GM12878 (cell line): Measurements from ENCODE around the gene UNC5CL. TPM values are rescaled to one million over a fixed set of nuclear protein-coding genes. Genes with fewer than 3 reads are reported as not detected.

Source experiments
- ATAC-seq: fragments of 200-7000 bp; cut with Tn5 transposase; 3 replicates; pipeline ENCODE4 v1.9.1; 2020; ENCODE audit warnings: mild to moderate bottlenecking, moderate library complexity
- BruUV-seq: library from RNA; stranded (reverse); fragments of 400-500 nt; replicated peaks from 2 replicates; lab custom pipeline; 2021; lab: Mats Ljungman, UMichigan
- CTCF ChIA-PET: fragments of 300-600 bp; sonication (Branson Sonifier 250); formaldehyde crosslinking; extraction: SDS; loops from one replicate; lab custom pipeline; 2021; ENCODE audit warnings: inconsistent platforms; lab: Yijun Ruan, JAX
- POLR2A ChIA-PET: fragments of 350-600 bp; formaldehyde crosslinking; extraction: SDS; loops from one replicate; lab custom pipeline; 2021; ENCODE audit warnings: inconsistent platforms; lab: Charles Lee
- RAD21 ChIA-PET: fragments of 300-600 bp; sonication (Branson Sonifier 250); formaldehyde crosslinking; loops from one replicate; lab custom pipeline; 2023; ENCODE audit warnings: antibody characterized with exemption; ENCODE audit not compliant: unreplicated experiment; lab: Charles Lee
- SMC1A ChIA-PET: fragments of 300-600 bp; sonication (Branson Sonifier 250); formaldehyde crosslinking; loops from one replicate; lab custom pipeline; 2023; ENCODE audit not compliant: unreplicated experiment, uncharacterized antibody; lab: Charles Lee
- DNase-seq: peaks from one replicate; pipeline ENCODE4 v3.0.0-alpha.2; 2011; ENCODE audit warnings: low read depth, low spot score
- FAIRE-seq: peaks from 3 replicates; lab custom pipeline; 2011; peaks lifted over from hg19 to GRCh38; lab: Jason Lieb, UNC
- H2AFZ ChIP-seq: 2 replicates; pipeline ENCODE4 v1.6.0; 2011; ENCODE audit warnings: low read depth, low read length, control low read depth; ENCODE audit not compliant: control insufficient read depth
- H3K27ac ChIP-seq: 2 replicates; pipeline ENCODE4 v1.5.1; 2011; ENCODE audit warnings: control low read depth; ENCODE audit not compliant: control insufficient read depth, insufficient read depth
- H3K27me3 ChIP-seq, 2 experiments: replicated peaks in 1 of 2; 2 replicates each; pipeline versions ENCODE4 v1.6.0 to v1.6.1; 2011; ENCODE audit warnings: low read length in 1 of 2; ENCODE audit not compliant: control insufficient read depth in 2 of 2, insufficient read depth in 2 of 2
- H3K36me3 ChIP-seq, 2 experiments: 2 replicates each; pipeline ENCODE4 v1.5.1; 2011; ENCODE audit warnings: low read length in 1 of 2; ENCODE audit not compliant: control insufficient read depth in 2 of 2, insufficient read depth in 2 of 2
- H3K4me1 ChIP-seq: 2 replicates; pipeline ENCODE4 v1.6.1; 2011; ENCODE audit warnings: mild to moderate bottlenecking, low read length, moderate library complexity, mixed read lengths; ENCODE audit not compliant: control insufficient read depth, insufficient read depth
- H3K4me2 ChIP-seq: 2 replicates; pipeline ENCODE4 v1.6.0; 2011; ENCODE audit warnings: control low read depth; ENCODE audit not compliant: control insufficient read depth, insufficient read depth
- H3K4me3 ChIP-seq: fragments of 200-600 bp; sonication (generic); 2 replicates; pipeline ENCODE4 v1.5.1; 2016
- H3K79me2 ChIP-seq: 2 replicates; pipeline ENCODE4 v1.6.0; 2011; ENCODE audit warnings: low read length; ENCODE audit not compliant: control insufficient read depth, insufficient read depth
- H3K9ac ChIP-seq: 2 replicates; pipeline ENCODE4 v1.8.0; 2011; ENCODE audit warnings: low read length, control low read depth, mixed read lengths; ENCODE audit not compliant: control insufficient read depth, insufficient read depth
- H3K9me3 ChIP-seq: replicated peaks from 3 replicates; pipeline ENCODE4 v1.5.1; 2011; ENCODE audit warnings: mild to moderate bottlenecking, low read length; ENCODE audit not compliant: control insufficient read depth, insufficient read depth
- H4K20me1 ChIP-seq: 2 replicates; pipeline ENCODE4 v1.6.0; 2011; ENCODE audit not compliant: control insufficient read depth, insufficient read depth
- BMI1 ChIP-seq: fragments of 450-650 bp; IDR thresholded peaks from 2 replicates; pipeline ENCODE4 v1.6.1; 2016; ENCODE audit warnings: mild to moderate bottlenecking, moderate library complexity, borderline replicate concordance
- CREM ChIP-seq: IDR thresholded peaks from 2 replicates; pipeline ENCODE4 v1.6.1; 2014; ENCODE audit warnings: antibody characterized with exemption, low read depth
- IKZF1 ChIP-seq: fragments of 450-650 bp; conservative IDR thresholded peaks from 2 replicates; pipeline ENCODE4 v1.6.1; 2017; ENCODE audit warnings: antibody characterized with exemption, mild to moderate bottlenecking
- MXI1 ChIP-seq: fragments of 150-350 bp; IDR thresholded peaks from 2 replicates; pipeline ENCODE4 v1.6.1; 2011; ENCODE audit warnings: low read depth, mild to moderate bottlenecking, inconsistent platforms, low read length, improper control_type of control experiment
- NR2C2 ChIP-seq: IDR thresholded peaks from 2 replicates; pipeline ENCODE4 v1.6.1; 2011; ENCODE audit warnings: borderline replicate concordance, low read depth; ENCODE audit not compliant: control insufficient read depth, insufficient read length
- RAD51 ChIP-seq: fragments of 450-650 bp; IDR thresholded peaks from 2 replicates; pipeline ENCODE4 v1.6.1; 2016; ENCODE audit warnings: moderate library complexity, mild to moderate bottlenecking, inconsistent platforms
- SMC3 ChIP-seq: IDR thresholded peaks from 2 replicates; pipeline ENCODE4 v1.6.1; 2011; ENCODE audit warnings: low read length, improper control_type of control experiment, borderline replicate concordance
- TCF12 ChIP-seq: IDR thresholded peaks from 2 replicates; pipeline ENCODE4 v1.6.1; 2011; ENCODE audit warnings: low read depth, mild to moderate bottlenecking, low read length
- ZNF384 ChIP-seq: IDR thresholded peaks from 2 replicates; pipeline ENCODE4 v1.6.1; 2012; ENCODE audit warnings: low read depth, mild to moderate bottlenecking, low read length, improper control_type of control experiment, borderline replicate concordance
- ZSCAN29 ChIP-seq: fragments of 450-650 bp; IDR thresholded peaks from 2 replicates; pipeline ENCODE4 v1.6.1; 2017; ENCODE audit warnings: mild to moderate bottlenecking, moderate library complexity
- WGBS: methylation state at CpG from one replicate; pipeline ENCODE4 v1.1.6; 2016; ENCODE audit warnings: low lambda C conversion rate; ENCODE audit not compliant: insufficient replicate concordance, insufficient coverage; ENCODE audit errors: missing lambda C conversion rate; 5-methylcytosine and 5-hydroxymethylcytosine counted together
- in situ Hi-C: fragments of 300-500 bp; cut with MboI; formaldehyde crosslinking; loops from 9 replicates; pipeline ENCODE4 v1.14.3; 2018; ENCODE audit warnings: mixed read lengths
- intact Hi-C: fragments of 100-400 bp; cut with micrococcal nuclease; formaldehyde crosslinking; loops from one replicate; pipeline ENCODE4 v1.14.2; 2022; ENCODE audit not compliant: unreplicated experiment
- polyA plus RNA-seq, 11 experiments: library from polyadenylated mRNA; depleted of rRNA in 4 of 11; unstranded in 6 of 11; stranded (reverse) in 5 of 11; fragments of >200 nt; fragmentation: Nextera tagmentation in 4 of 11; fragmentation: Illumina TruSeq in 1 of 11; extraction: Ambion mirVana in 4 of 11; extraction: Trizol in 1 of 11; gene quantifications; 1 replicate in 1 of 11; 2 replicates in 10 of 11; pipeline versions ENCODE4 v1.2.1 to v1.2.3, GENCODE V29; 2011 to 2016; ENCODE audit warnings: inconsistent platforms in 2 of 11, missing spikeins in 2 of 11, low read depth in 1 of 11
- total RNA-seq, 4 experiments: library from RNA; depleted of rRNA in 3 of 4; stranded (reverse); fragments of >200 nt in 3 of 4; fragmentation: Illumina TruSeq in 1 of 4; extraction: Trizol in 1 of 4; gene quantifications; 2 replicates each; pipeline versions ENCODE4 v1.2.1 to v1.2.3, GENCODE V29; 2013 to 2021
- TF ChIP-seq, protein P1 (sequence below): IDR thresholded peaks from 2 replicates; pipeline ENCODE4 v1.6.1; 2012; ENCODE audit warnings: low read depth, low read length, improper control_type of control experiment
- TF ChIP-seq, protein P2 (sequence below): fragments of 450-650 bp; formaldehyde crosslinking; IDR thresholded peaks from 2 replicates; pipeline ENCODE4 v1.4.0; 2022; ENCODE audit warnings: mild to moderate bottlenecking, moderate library complexity
- TF ChIP-seq, protein P3 (sequence below): IDR thresholded peaks from 2 replicates; pipeline ENCODE4 v1.6.1; 2012; ENCODE audit warnings: mild to moderate bottlenecking, low read depth, low read length
- TF ChIP-seq, protein P4 (sequence below): fragments of 450-650 bp; IDR thresholded peaks from 2 replicates; pipeline ENCODE4 v1.6.1; 2017; ENCODE audit warnings: mild to moderate bottlenecking

Gene UNC5CL
- total and polyA plus RNA-seq, 10 of the 15 experiments (the other 5 are each of a cell fraction or from before 2014, with no cell fraction given) = 0.11 to 1.2 (median 0.46) TPM; not detected in 1

DNA sequence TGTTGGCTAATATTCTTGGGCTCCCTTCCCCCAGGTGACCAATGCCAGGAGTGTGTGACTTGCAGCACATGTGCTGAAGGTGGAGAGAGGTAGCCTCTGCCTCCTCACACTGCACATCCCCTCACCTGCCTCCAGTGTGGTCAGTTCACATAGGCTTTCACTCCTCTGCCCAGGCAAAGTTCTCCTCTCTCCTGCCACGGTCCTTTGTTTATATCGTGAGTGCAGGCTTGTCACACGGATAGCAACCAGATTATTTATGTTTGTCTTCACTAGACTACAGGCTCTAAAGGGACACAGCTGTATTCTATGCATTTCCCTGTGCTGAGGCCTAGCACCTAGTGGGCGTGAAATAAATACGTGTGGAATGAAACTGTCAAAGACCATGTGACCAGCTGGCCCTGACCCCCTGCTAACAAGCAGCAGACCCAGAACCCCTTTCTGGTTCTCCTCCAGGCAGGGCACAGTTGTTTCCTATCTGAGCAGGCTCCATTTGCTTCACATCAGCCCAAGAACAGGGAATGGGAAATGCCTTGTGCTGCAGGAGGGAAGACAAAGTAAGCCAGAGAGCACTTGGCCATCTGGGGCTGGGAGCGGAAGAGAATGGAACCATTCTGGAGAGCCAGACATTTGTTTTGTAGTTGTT is 42.3 kb downstream of the UNC5CL start:
- Histone ChIP-seq H3K4me1 (no peaks in the 10 kb centered on the region), H3K9me3 (no peaks in the 10 kb centered on the region), H3K4me2 (no peak overlapping the region), H3K4me3 (no peak overlapping the region), H4K20me1 (no peaks in the 10 kb centered on the region), H3K36me3 (no peaks in the 10 kb centered on the region), H3K79me2 (no peaks in the 10 kb centered on the region), H3K27ac (no peak overlapping the region), H3K27me3 (peaks cover 0 to 1% of the 10 kb centered on the region in 2 experiments; a peak in 1 of 4 replicates), H2AFZ (no peak overlapping the region), H3K9ac (no peak overlapping the region)
- ChIA-PET POLR2A (no interaction called here), CTCF (interaction anchor here (0.7 to 4.0 kb wide), 4 partner anchors 22 to 60 kb away, joined by 3 to 30 read pairs (median 4); no protein-coding TSS in a partner anchor), RAD21 (no interaction called here), SMC1A (no interaction called here)
- no peak for ATAC-seq
- DNase-seq = no peak
- 32% methylated on average over 6 of the region's 6 CpGs for WGBS
- intact Hi-C loops = no loop called here
- in situ Hi-C loops = no loop called here
- no peak for FAIRE-seq
- no TSS peak for BruUV-seq
- TF ChIP-seq NR2C2 (no peak), ZNF384 (no peak), BMI1 (no peak), ZSCAN29 (no peak), SMC3 (no peak), TCF12 (no peak), MXI1 (no peak), RAD51 (no peak), IKZF1 (no peak), CREM (no peak)
- TF ChIP-seq, protein P1, sequence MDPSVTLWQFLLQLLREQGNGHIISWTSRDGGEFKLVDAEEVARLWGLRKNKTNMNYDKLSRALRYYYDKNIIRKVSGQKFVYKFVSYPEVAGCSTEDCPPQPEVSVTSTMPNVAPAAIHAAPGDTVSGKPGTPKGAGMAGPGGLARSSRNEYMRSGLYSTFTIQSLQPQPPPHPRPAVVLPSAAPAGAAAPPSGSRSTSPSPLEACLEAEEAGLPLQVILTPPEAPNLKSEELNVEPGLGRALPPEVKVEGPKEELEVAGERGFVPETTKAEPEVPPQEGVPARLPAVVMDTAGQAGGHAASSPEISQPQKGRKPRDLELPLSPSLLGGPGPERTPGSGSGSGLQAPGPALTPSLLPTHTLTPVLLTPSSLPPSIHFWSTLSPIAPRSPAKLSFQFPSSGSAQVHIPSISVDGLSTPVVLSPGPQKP = no peak
- TF ChIP-seq, protein P2, sequence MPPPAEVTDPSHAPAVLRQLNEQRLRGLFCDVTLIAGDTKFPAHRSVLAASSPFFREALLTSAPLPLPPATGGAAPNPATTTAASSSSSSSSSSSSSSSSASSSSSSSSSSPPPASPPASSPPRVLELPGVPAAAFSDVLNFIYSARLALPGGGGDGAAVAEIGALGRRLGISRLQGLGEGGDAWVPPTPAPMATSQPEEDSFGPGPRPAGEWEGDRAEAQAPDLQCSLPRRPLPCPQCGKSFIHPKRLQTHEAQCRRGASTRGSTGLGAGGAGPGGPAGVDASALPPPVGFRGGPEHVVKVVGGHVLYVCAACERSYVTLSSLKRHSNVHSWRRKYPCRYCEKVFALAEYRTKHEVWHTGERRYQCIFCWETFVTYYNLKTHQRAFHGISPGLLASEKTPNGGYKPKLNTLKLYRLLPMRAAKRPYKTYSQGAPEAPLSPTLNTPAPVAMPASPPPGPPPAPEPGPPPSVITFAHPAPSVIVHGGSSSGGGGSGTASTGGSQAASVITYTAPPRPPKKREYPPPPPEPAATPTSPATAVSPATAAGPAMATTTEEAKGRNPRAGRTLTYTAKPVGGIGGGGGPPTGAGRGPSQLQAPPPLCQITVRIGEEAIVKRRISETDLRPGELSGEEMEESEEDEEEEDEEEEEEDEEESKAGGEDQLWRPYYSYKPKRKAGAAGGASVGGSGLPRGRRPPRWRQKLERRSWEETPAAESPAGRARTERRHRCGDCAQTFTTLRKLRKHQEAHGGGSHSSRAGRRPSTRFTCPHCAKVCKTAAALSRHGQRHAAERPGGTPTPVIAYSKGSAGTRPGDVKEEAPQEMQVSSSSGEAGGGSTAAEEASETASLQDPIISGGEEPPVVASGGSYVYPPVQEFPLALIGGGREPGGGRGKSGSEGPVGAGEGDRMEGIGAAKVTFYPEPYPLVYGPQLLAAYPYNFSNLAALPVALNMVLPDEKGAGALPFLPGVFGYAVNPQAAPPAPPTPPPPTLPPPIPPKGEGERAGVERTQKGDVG (CRISPR knock-in tag) = no peak
- TF ChIP-seq, protein P3, sequence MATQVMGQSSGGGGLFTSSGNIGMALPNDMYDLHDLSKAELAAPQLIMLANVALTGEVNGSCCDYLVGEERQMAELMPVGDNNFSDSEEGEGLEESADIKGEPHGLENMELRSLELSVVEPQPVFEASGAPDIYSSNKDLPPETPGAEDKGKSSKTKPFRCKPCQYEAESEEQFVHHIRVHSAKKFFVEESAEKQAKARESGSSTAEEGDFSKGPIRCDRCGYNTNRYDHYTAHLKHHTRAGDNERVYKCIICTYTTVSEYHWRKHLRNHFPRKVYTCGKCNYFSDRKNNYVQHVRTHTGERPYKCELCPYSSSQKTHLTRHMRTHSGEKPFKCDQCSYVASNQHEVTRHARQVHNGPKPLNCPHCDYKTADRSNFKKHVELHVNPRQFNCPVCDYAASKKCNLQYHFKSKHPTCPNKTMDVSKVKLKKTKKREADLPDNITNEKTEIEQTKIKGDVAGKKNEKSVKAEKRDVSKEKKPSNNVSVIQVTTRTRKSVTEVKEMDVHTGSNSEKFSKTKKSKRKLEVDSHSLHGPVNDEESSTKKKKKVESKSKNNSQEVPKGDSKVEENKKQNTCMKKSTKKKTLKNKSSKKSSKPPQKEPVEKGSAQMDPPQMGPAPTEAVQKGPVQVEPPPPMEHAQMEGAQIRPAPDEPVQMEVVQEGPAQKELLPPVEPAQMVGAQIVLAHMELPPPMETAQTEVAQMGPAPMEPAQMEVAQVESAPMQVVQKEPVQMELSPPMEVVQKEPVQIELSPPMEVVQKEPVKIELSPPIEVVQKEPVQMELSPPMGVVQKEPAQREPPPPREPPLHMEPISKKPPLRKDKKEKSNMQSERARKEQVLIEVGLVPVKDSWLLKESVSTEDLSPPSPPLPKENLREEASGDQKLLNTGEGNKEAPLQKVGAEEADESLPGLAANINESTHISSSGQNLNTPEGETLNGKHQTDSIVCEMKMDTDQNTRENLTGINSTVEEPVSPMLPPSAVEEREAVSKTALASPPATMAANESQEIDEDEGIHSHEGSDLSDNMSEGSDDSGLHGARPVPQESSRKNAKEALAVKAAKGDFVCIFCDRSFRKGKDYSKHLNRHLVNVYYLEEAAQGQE = no peak
- TF ChIP-seq, protein P4, sequence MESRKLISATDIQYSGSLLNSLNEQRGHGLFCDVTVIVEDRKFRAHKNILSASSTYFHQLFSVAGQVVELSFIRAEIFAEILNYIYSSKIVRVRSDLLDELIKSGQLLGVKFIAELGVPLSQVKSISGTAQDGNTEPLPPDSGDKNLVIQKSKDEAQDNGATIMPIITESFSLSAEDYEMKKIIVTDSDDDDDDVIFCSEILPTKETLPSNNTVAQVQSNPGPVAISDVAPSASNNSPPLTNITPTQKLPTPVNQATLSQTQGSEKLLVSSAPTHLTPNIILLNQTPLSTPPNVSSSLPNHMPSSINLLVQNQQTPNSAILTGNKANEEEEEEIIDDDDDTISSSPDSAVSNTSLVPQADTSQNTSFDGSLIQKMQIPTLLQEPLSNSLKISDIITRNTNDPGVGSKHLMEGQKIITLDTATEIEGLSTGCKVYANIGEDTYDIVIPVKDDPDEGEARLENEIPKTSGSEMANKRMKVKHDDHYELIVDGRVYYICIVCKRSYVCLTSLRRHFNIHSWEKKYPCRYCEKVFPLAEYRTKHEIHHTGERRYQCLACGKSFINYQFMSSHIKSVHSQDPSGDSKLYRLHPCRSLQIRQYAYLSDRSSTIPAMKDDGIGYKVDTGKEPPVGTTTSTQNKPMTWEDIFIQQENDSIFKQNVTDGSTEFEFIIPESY = no peak
